H1 (cell line): ENCODE data around the gene ALG9. TPM values are rescaled to one million over a fixed set of nuclear protein-coding genes. Genes with fewer than 3 reads are reported as not detected.

Experiments used
- BACH1 ChIP-seq: IDR thresholded peaks from 2 replicates; pipeline ENCODE4 v1.6.1; 2012; ENCODE audit warnings: low read length, improper control_type of control experiment
- CHD2 ChIP-seq: IDR thresholded peaks from 2 replicates; pipeline ENCODE4 v1.6.1; 2012; ENCODE audit warnings: low read length, improper control_type of control experiment
- EGR1 ChIP-seq: IDR thresholded peaks from 2 replicates; pipeline ENCODE4 v1.6.1; 2011; ENCODE audit warnings: low read depth, low read length, borderline replicate concordance
- JUN ChIP-seq: IDR thresholded peaks from 2 replicates; pipeline ENCODE4 v1.6.1; 2011; ENCODE audit warnings: low read depth, mild to moderate bottlenecking, improper control_type of control experiment, low read length
- SIX5 ChIP-seq: IDR thresholded peaks from 2 replicates; pipeline ENCODE4 v1.6.1; 2011; ENCODE audit warnings: mild to moderate bottlenecking, low read depth, low read length
- USF2 ChIP-seq: IDR thresholded peaks from 2 replicates; pipeline ENCODE4 v1.6.1; 2011; ENCODE audit warnings: low read length, improper control_type of control experiment
- polyA plus RNA-seq, 7 experiments: library from polyadenylated mRNA; depleted of rRNA in 3 of 7; stranded (reverse) in 5 of 7; unstranded in 2 of 7; fragments of >200 nt in 5 of 7; fragments of 200-250 nt in 2 of 7; gene quantifications; 1 replicate in 5 of 7; 2 replicates in 1 of 7; 4 replicates in 1 of 7; pipeline versions ENCODE4 v1.2.1 to v1.2.3, GENCODE V29; 2011 to 2013; ENCODE audit warnings: missing spikeins in 2 of 7, mixed read lengths in 2 of 7
- total RNA-seq: library from RNA; stranded (reverse); fragmentation: NEBNext Ultra II Directional; extraction: Animal tissue kit (Norgen Biotek cat#: 25700); gene quantifications from 2 replicates; pipeline ENCODE4 v1.2.1, GENCODE V29; 2021
- TF ChIP-seq, protein P1 (sequence below): fragments of 300-600 bp; sonication (generic); IDR thresholded peaks from 2 replicates; pipeline ENCODE4 v1.7.1; 2012; ENCODE audit warnings: low read length, moderate library complexity, mild to moderate bottlenecking, inconsistent platforms; ENCODE audit not compliant: insufficient replicate concordance

The ALG9 gene
- total and polyA plus RNA-seq, 2 of the 8 experiments (the other 6 are each of a cell fraction or from before 2014, with no cell fraction given), result 23.5 to 24.5 TPM

- TF ChIP-seq, protein P1, sequence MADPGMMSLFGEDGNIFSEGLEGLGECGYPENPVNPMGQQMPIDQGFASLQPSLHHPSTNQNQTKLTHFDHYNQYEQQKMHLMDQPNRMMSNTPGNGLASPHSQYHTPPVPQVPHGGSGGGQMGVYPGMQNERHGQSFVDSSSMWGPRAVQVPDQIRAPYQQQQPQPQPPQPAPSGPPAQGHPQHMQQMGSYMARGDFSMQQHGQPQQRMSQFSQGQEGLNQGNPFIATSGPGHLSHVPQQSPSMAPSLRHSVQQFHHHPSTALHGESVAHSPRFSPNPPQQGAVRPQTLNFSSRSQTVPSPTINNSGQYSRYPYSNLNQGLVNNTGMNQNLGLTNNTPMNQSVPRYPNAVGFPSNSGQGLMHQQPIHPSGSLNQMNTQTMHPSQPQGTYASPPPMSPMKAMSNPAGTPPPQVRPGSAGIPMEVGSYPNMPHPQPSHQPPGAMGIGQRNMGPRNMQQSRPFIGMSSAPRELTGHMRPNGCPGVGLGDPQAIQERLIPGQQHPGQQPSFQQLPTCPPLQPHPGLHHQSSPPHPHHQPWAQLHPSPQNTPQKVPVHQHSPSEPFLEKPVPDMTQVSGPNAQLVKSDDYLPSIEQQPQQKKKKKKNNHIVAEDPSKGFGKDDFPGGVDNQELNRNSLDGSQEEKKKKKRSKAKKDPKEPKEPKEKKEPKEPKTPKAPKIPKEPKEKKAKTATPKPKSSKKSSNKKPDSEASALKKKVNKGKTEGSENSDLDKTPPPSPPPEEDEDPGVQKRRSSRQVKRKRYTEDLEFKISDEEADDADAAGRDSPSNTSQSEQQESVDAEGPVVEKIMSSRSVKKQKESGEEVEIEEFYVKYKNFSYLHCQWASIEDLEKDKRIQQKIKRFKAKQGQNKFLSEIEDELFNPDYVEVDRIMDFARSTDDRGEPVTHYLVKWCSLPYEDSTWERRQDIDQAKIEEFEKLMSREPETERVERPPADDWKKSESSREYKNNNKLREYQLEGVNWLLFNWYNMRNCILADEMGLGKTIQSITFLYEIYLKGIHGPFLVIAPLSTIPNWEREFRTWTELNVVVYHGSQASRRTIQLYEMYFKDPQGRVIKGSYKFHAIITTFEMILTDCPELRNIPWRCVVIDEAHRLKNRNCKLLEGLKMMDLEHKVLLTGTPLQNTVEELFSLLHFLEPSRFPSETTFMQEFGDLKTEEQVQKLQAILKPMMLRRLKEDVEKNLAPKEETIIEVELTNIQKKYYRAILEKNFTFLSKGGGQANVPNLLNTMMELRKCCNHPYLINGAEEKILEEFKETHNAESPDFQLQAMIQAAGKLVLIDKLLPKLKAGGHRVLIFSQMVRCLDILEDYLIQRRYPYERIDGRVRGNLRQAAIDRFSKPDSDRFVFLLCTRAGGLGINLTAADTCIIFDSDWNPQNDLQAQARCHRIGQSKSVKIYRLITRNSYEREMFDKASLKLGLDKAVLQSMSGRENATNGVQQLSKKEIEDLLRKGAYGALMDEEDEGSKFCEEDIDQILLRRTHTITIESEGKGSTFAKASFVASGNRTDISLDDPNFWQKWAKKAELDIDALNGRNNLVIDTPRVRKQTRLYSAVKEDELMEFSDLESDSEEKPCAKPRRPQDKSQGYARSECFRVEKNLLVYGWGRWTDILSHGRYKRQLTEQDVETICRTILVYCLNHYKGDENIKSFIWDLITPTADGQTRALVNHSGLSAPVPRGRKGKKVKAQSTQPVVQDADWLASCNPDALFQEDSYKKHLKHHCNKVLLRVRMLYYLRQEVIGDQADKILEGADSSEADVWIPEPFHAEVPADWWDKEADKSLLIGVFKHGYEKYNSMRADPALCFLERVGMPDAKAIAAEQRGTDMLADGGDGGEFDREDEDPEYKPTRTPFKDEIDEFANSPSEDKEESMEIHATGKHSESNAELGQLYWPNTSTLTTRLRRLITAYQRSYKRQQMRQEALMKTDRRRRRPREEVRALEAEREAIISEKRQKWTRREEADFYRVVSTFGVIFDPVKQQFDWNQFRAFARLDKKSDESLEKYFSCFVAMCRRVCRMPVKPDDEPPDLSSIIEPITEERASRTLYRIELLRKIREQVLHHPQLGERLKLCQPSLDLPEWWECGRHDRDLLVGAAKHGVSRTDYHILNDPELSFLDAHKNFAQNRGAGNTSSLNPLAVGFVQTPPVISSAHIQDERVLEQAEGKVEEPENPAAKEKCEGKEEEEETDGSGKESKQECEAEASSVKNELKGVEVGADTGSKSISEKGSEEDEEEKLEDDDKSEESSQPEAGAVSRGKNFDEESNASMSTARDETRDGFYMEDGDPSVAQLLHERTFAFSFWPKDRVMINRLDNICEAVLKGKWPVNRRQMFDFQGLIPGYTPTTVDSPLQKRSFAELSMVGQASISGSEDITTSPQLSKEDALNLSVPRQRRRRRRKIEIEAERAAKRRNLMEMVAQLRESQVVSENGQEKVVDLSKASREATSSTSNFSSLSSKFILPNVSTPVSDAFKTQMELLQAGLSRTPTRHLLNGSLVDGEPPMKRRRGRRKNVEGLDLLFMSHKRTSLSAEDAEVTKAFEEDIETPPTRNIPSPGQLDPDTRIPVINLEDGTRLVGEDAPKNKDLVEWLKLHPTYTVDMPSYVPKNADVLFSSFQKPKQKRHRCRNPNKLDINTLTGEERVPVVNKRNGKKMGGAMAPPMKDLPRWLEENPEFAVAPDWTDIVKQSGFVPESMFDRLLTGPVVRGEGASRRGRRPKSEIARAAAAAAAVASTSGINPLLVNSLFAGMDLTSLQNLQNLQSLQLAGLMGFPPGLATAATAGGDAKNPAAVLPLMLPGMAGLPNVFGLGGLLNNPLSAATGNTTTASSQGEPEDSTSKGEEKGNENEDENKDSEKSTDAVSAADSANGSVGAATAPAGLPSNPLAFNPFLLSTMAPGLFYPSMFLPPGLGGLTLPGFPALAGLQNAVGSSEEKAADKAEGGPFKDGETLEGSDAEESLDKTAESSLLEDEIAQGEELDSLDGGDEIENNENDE, result no peak
- TF ChIP-seq USF2 (no peak), BACH1 (no peak), SIX5 (no peak), EGR1 (no peak), JUN (no peak), CHD2 (no peak)
These were observed 42.0 kb downstream of the ALG9 start (continued) for GRCh38 chr11:111829185-111829968.
